Uterus (tissue), 4 donors: ENCODE measurements around the gene IDH3B. TPM values are rescaled to one million over a fixed set of nuclear protein-coding genes. Genes with fewer than 3 reads are reported as not detected.

Experiments
- DNase-seq, 2 donors: peaks; one replicate each; pipeline ENCODE4 v3.0.0-alpha.2; 2019 to 2020
- H3K27ac ChIP-seq, 2 donors: fragments of 200-600 bp; sonication (generic); 1 replicate in 1 of 2; 2 replicates in 1 of 2; pipeline ENCODE4 v1.5.1; 2016 to 2018
- H3K27me3 ChIP-seq, 2 donors: fragments of 200-600 bp; sonication (generic); one replicate each; pipeline ENCODE4 v1.5.1; 2018 to 2019; ENCODE audit warnings: control low read depth in 1 of 2
- H3K36me3 ChIP-seq, 2 donors: fragments of 200-600 bp; sonication (generic); one replicate each; pipeline ENCODE4 v1.5.1; 2019; ENCODE audit warnings: control low read depth in 1 of 2
- H3K4me1 ChIP-seq, 2 donors: fragments of 200-600 bp; sonication (generic); one replicate each; pipeline ENCODE4 v1.5.1; 2018 to 2019; ENCODE audit warnings: control low read depth in 1 of 2
- H3K4me3 ChIP-seq, 2 donors: fragments of 200-600 bp; sonication (generic); 1 replicate in 1 of 2; 2 replicates in 1 of 2; pipeline ENCODE4 v1.5.1; 2018 to 2019; ENCODE audit warnings: mild to moderate bottlenecking in 1 of 2
- H3K9me3 ChIP-seq, 2 donors: fragments of 200-600 bp; sonication (generic); one replicate each; pipeline ENCODE4 v1.5.1; 2019; ENCODE audit warnings: control low read depth in 1 of 2
- CTCF ChIP-seq, 4 experiments: fragments of 200-600 bp in 2 of 4; fragments of 450-650 bp in 2 of 4; sonication (generic) in 2 of 4; IDR thresholded peaks; one replicate each; pipeline ENCODE4 v1.5.1; 2016 to 2019; ENCODE audit warnings: antibody characterized with exemption in 4 of 4, mild to moderate bottlenecking in 2 of 4, moderate library complexity in 1 of 4
- POLR2A ChIP-seq, 2 donors: fragments of 450-650 bp; IDR thresholded peaks; one replicate each; pipeline ENCODE4 v1.6.1; 2016; ENCODE audit warnings: antibody characterized with exemption in 2 of 2, mild to moderate bottlenecking in 1 of 2, moderate library complexity in 1 of 2
- intact Hi-C: fragments of 100-400 bp; cut with DNase I; formaldehyde crosslinking; loops from one replicate; pipeline ENCODE4 v1.15.1; 2023; ENCODE audit warnings: low total_unique reads
- total RNA-seq, 4 donors: library from RNA; depleted of rRNA in 3 of 4; stranded (reverse); fragments of >200 nt in 3 of 4; gene quantifications; one replicate each; pipeline versions ENCODE4 v1.1.0 to v1.2.4, GENCODE V29; 2014 to 2023
- donor health status: DM: yes; HTN: yes; CAD: no.

The IDH3B gene
- total RNA-seq, 4 donors from 2014 or later: 33.8 to 220 (median 83.7) TPM

- intact Hi-C loops: no loop called here
- Histone ChIP-seq H3K4me1 (peaks cover 4 to 10% of the 10 kb centered on the region in 2 donors), H3K4me3 (peak overlapping the region; percentile 72 to 84), H3K36me3 (no peaks in the 10 kb centered on the region), H3K27me3 (no peaks in the 10 kb centered on the region), H3K9me3 (no peaks in the 10 kb centered on the region), H3K27ac (peak overlapping the region; percentile 79 to 87)
- no peak for TF ChIP-seq POLR2A (IDR thresholded peaks at IDR 0.05)
- TF ChIP-seq CTCF (IDR thresholded peaks at IDR 0.05): no peak
- DNase-seq: peak in 1 of 2 donors; percentile 39
Measured at GRCh38 chr20:2652724-2653555, 11.1 kb downstream of the IDH3B start.

GRCh38 chr20:2651772-2652723 is 12.0 kb downstream of the IDH3B start, which contains the start of gene NOP56:
NOP56 (plus strand) TSS chr20:2652632; CDS start chr20:2652661, 29 bp downstream.
- H3K36me3 ChIP-seq: no peaks in the 10 kb centered on the region
- peak; percentile 87 to 94 for DNase-seq

GRCh38 chr20:2643708-2644107 is 20.3 kb downstream of the IDH3B start:
- TF ChIP-seq POLR2A (IDR thresholded peaks at IDR 0.05) (no peak), CTCF (IDR thresholded peaks at IDR 0.05) (no peak)
- DNase-seq: no peak
- Histone ChIP-seq H3K27ac (no peak overlapping the region), H3K4me1 (no peaks in the 10 kb centered on the region), H3K4me3 (no peak overlapping the region), H3K9me3 (no peaks in the 10 kb centered on the region), H3K27me3 (no peaks in the 10 kb centered on the region), H3K36me3 (no peaks in the 10 kb centered on the region)
- intact Hi-C loops: no loop called here

More at GRCh38 chr20:2651772-2652723, 12.0 kb downstream of the IDH3B start, which contains the start of gene NOP56:
- H3K9me3 ChIP-seq: no peaks in the 10 kb centered on the region
- peaks cover 4 to 10% of the 10 kb centered on the region in 2 donors for H3K4me1 ChIP-seq
- TF ChIP-seq CTCF (IDR thresholded peaks at IDR 0.05): peak in 1 of 4 experiments; percentile 8
- peak; percentile 84 to 87 for TF ChIP-seq POLR2A (IDR thresholded peaks at IDR 0.05)
- intact Hi-C loops: no loop called here
- H3K4me3 ChIP-seq: peak within 1 kb of the TSS; percentile 72 to 84
- peak within 1 kb of the TSS; percentile 79 to 87 for H3K27ac ChIP-seq
- H3K27me3 ChIP-seq: no peaks in the 10 kb centered on the region

GRCh38 chr20:2640899-2641298 is 23.1 kb downstream of the IDH3B start:
- TF ChIP-seq CTCF (IDR thresholded peaks at IDR 0.05): no peak
- TF ChIP-seq POLR2A (IDR thresholded peaks at IDR 0.05): no peak
- no peaks in the 10 kb centered on the region for H3K36me3 ChIP-seq
- intact Hi-C loops: no loop called here

More at GRCh38 chr20:2640899-2641298, 23.1 kb downstream of the IDH3B start:
- H3K27me3 ChIP-seq: no peaks in the 10 kb centered on the region
- H3K4me3 ChIP-seq: no peak overlapping the region
- no peaks in the 10 kb centered on the region for H3K4me1 ChIP-seq
- no peaks in the 10 kb centered on the region for H3K9me3 ChIP-seq
- DNase-seq: no peak
- no peak overlapping the region for H3K27ac ChIP-seq
